SH-SY5Y (cell line): ENCODE measurements around the gene MMP23B.

Experiments
- GATA2 ChIP-seq: IDR thresholded peaks from 2 replicates; pipeline ENCODE4 v1.6.1; 2011; ENCODE audit warnings: mild to moderate bottlenecking, low read depth, low read length
- GATA3 ChIP-seq: IDR thresholded peaks from 2 replicates; pipeline ENCODE4 v1.6.1; 2011; ENCODE audit warnings: low read depth, mild to moderate bottlenecking, low read length, moderate library complexity

GRCh38 chr1:1619917-1620361 lies 12.0 kb upstream of the MMP23B start:
- TF ChIP-seq GATA2 (no peak), GATA3 (no peak)
